Right renal cortex interstitium (tissue), 3 donors: ENCODE data around the gene TEF. TPM values are rescaled to one million over a fixed set of nuclear protein-coding genes. Genes with fewer than 3 reads are reported as not detected.
A peak's percentile ranks its signal among the peaks of the same experiment; 100 is the strongest.
"Not testable (repeated sequence)": the region's sequence is repeated elsewhere in the genome, so short reads cannot be mapped to it uniquely, and the experiment has no call there.

ENCODE experiments used
- DNase-seq, 3 donors: peaks; one replicate each; pipeline ENCODE4 v3.0.0-alpha.2; 2013; ENCODE audit warnings: low read depth in 3 of 3, low spot score in 2 of 3
- polyA plus RNA-seq, 3 donors: library from polyadenylated mRNA; unstranded; fragments of 120-200 nt; gene quantifications; one replicate each; pipeline ENCODE4 v1.2.1, GENCODE V29; 2013; ENCODE audit not compliant: insufficient read length in 3 of 3

The TEF gene
- polyA plus RNA-seq, 3 donors, result 16.0 to 18.9 (median 17.2) TPM

GRCh38 chr22:41377846-41378245 lies 3.9 kb upstream of the TEF start:
- DNase-seq, result no peak

DNA sequence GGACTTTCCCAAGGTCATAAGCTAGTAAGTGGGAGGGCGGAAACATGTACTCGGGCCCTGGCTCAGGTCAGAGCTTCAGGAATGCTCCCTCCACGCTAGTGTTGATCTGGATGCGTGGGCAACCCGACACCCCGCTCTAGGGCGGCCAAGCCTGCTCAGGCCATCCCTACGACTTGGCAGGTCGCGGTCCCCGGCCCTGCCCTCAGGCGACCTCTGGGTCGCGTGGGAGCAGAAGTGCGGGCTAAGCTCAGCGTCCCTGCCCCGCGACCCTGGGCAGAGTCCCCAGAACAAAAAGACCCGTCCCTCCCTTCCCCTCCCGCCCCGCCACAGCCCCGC lies 781 bp upstream of the TEF start:
- DNase-seq, result peak; percentile 56 to 61 (median 59)

DNA sequence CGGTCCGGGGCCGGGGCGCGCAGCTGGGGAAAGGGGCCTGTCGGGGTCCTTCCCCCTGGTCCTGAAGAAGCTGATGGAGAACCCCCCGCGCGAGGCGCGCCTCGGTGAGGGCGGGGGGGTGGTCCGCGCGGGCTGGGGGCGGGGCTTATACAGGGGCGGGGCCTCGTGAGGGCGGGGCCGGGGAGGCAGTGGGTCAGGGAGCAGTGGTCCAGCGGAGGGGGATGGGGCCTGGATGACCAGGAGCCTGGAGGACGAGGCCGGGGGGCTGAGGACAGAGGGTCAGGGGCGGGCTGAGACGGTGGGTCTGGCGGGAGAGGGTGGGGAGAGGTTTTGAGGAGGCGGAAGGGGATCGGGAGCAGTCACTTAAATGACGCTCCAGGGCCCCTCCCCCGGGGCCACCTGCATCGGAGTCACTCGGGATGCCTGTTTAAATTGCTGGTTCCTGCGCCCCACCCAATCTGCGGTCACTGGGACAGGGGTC lies 396 bp downstream of the TEF start:
- peak in 2 of 3 donors; percentile 32 to 45 for DNase-seq

- DNase-seq, result no peak
Observed at GRCh38 chr22:41382610-41383009, 868 bp downstream of the TEF start.

GRCh38 chr22:41383085-41383484 lies 1.3 kb downstream of the TEF start:
- no peak for DNase-seq

GRCh38 chr22:41384128-41384527 lies 2.4 kb downstream of the TEF start:
- DNase-seq, result no peak

- no peak for DNase-seq
Observed at GRCh38 chr22:41387341-41387740, 5.6 kb downstream of the TEF start.

DNA sequence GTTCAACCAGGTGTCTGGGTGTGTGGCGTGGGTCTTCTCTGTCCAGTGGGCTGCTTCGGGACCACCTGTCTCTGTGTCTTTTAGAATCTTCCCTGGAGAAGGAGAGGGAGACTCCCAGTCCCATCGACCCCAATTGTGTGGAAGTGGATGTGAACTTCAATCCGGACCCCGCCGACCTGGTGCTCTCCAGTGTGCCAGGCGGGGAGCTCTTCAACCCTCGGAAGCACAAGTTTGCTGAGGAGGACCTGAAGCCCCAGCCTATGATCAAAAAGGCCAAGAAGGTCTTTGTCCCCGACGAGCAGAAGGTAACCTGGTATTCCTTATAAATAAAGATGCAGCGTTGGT lies 12.2 kb downstream of the TEF start:
- DNase-seq, result no peak

- DNase-seq, result no peak
Observed at GRCh38 chr22:41395531-41396240, 13.9 kb downstream of the TEF start.

GRCh38 chr22:41397143-41397811 lies 15.5 kb downstream of the TEF start:
- no peak for DNase-seq

- no peak for DNase-seq
Observed at GRCh38 chr22:41398921-41399320, 17.2 kb downstream of the TEF start.

- DNase-seq, result no peak
Observed at GRCh38 chr22:41401781-41402648, 20.3 kb downstream of the TEF start.

DNA sequence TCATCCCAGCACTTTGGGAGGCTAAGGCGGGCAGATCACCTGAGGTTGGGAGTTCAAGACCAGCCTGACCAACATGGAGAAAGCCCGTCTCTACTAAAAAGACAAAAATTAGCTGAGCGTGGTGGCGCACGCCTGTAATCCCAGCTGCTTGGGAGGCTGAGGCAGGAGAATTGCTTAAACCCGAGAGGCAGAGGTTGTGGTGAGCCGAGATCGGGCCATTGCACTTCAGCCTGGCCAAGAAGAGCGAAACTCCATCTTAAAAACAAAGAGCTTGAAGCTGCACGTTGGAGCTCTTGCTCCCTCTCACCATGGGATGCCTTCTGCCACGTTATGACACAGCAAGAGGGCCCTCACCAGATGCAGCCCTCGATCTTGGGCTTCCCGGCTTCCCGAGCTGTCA lies 21.1 kb downstream of the TEF start:
- not testable (repeated sequence) for DNase-seq

- peak in 1 of 3 donors; percentile 55 for DNase-seq
Observed at GRCh38 chr22:41403532-41404318, 22.0 kb downstream of the TEF start.

DNA sequence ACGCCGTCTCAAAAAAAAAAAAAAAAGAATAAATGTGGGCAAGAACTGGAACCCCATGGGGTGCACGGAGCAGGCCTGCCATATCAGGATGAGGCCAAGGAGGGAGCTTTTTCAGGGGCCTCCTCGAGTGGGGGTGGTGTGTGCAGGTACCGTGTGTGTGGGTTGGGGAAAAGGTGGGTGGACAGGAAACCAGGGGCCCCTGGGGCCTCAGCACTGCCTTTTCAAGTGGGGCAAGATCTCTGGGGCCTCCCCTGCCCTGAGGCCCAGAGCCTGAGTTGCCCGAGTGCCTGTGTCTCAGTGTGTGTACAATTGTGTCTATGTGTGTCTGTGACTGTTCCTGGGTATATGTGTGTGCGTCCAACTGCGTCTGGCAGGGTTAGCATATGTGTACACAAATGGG lies 23.8 kb downstream of the TEF start:
- no peak for DNase-seq

DNA sequence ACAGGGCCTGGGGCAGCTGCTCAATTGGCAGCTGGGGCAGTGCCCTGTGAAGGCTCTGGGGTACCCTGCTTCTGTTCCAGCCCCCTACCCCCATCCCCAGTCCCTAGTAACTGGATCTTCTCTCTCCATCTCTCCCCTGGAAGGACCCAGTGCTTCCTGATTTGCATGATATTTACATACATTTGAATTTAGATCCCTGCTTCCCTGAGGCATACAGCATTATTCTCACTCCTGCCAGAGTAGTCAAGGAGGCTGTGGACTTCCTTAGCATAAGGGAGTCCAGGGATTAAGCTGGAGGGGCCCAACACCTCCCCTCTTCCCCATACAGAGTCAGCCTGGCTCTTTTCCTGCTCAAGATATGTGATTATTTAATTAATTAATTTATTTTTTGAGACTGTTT lies 24.7 kb downstream of the TEF start:
- DNase-seq, result no peak

DNA sequence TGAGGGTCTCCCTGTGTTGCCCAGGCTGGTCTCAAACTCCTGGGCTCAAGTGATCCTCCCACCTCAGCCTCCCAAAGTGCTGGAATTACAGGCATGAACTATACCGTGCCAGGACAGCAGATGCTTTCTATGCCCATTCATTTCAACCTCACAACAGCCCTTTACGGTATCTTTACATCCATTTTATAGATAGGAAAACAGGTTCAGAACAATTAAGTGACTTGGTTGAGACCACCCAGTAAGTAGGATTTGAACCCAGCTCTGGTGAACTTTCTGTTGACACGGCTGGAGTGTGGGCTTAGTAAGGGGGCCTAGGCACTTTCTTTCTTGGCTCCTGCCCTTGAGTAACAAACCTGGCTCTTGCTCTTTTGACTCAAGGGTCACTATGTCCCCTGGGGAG lies 25.7 kb downstream of the TEF start:
- DNase-seq, result no peak

DNA sequence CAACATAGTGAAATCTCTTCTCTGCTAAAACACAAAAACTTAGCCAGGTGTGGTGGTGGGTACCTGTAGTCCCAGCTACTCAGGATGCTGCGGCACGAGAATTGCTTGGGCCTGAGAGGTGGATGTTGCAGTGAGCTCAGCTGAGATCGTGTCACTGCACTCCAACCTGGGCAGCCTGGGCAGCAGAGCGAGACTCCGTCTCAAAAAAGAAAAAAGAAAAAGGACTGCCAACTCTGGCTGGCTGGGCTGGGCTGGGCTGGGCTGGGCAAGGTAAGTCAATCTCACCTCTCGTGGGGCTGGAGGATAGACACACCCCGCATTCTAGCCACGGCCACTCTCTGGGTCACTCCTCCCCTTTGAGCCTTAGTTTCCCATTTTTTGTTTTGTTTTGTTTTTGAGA lies 26.9 kb downstream of the TEF start:
- no peak for DNase-seq

DNA sequence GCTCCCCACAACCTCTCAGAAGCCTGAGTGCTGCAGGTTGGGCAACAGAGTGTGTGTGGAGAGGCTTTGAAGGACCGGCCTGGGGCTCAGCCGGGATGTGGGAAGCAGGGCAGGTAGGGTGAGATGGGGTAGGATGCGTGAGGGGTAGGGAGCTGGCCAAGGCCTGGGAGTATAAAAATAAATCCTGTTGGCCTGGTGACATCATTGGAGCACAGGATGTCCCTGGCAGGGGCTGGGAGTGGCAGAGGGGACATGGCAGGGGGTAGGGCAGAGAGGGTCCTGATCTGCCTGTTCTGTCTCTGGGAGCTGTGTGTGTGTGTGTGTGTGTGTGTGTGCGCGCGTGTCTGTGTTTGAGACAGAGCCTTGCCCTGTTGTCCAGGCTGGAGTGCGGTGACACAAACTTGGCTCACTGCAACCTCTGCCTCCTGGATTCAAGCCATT lies 28.6 kb downstream of the TEF start:
- DNase-seq, result no peak

GRCh38 chr22:41411021-41411851 lies 29.5 kb downstream of the TEF start:
- no peak for DNase-seq
